ENCODE data around the gene MIXL1.
"Not testable (repeated sequence)": the region's sequence is repeated elsewhere in the genome, so short reads cannot be mapped to it uniquely, and the experiment has no call there.

MIXL1 gene

DNA sequence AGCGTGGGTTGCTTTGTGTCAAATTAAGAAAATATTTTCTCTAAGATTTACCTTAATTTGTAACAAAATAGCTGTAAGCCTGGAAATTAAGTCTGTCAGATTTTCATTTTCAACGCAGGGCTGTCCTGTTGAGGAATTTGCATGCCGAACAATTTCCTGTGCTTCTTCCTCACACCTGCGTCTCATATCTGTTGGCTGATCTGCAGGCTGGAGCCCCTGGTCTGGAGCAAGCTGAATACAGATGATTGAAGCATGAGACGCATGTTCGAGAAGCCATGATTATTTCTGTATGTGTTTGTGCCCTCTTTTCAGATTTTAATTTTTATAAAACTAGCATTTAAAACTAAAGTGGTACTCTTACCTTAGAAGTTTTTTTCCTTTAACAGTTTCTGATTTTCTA, 9.8 kb downstream of the MIXL1 start:
- TF ChIP-seq, protein P1, sequence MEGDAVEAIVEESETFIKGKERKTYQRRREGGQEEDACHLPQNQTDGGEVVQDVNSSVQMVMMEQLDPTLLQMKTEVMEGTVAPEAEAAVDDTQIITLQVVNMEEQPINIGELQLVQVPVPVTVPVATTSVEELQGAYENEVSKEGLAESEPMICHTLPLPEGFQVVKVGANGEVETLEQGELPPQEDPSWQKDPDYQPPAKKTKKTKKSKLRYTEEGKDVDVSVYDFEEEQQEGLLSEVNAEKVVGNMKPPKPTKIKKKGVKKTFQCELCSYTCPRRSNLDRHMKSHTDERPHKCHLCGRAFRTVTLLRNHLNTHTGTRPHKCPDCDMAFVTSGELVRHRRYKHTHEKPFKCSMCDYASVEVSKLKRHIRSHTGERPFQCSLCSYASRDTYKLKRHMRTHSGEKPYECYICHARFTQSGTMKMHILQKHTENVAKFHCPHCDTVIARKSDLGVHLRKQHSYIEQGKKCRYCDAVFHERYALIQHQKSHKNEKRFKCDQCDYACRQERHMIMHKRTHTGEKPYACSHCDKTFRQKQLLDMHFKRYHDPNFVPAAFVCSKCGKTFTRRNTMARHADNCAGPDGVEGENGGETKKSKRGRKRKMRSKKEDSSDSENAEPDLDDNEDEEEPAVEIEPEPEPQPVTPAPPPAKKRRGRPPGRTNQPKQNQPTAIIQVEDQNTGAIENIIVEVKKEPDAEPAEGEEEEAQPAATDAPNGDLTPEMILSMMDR (IDR thresholded peaks at IDR 0.05; ENCODE audit: low read depth, low read length), result no peak
- DNase-seq (ENCODE audit: extremely low read depth, low read depth), result no peak

DNA sequence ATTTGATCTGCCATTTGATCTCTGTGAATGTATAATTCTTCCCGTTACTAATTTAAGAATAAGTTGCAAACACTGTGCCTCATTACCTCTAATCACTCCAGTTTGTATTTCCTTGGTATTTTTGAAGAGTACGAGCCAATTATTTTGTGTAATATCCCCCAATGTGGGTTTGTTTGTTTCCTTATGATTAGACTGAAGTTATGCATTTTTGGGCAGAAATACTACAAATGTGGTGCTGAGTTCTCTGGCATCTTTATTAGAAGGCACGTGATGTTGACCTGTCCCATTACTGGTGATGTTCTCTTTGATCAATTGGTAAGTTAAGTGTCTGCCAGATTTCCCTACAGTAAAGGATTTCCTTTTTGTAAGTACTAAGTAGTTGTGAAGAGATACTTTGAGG, 10.3 kb downstream of the MIXL1 start:
- DNase-seq (ENCODE audit: extremely low read depth, low read depth), result no peak
- TF ChIP-seq, protein P1 (IDR thresholded peaks at IDR 0.05; ENCODE audit: low read depth, low read length), result no peak

DNA sequence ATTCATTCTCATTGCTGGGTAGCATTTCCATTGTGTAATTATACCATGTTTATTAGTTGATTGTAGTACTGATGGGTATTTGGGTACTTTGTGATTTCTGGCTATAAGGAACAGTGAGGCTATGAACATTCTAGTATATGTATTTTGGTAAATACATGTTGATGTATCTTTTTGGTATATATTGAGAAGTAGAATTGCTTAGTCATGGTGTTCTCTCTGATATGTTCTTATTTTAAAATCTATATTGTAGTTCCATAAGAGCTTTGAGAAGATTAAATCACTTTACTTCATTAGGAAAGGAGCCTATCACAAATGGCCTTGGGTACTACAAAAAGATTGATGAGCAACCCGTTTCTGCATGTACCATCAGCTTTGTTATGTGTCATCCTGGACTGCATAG, 13.4 kb downstream of the MIXL1 start:
- TF ChIP-seq, protein P1 (IDR thresholded peaks at IDR 0.05; ENCODE audit: low read depth, low read length), result no peak
- DNase-seq (ENCODE audit: extremely low read depth, low read depth), result no peak

DNA sequence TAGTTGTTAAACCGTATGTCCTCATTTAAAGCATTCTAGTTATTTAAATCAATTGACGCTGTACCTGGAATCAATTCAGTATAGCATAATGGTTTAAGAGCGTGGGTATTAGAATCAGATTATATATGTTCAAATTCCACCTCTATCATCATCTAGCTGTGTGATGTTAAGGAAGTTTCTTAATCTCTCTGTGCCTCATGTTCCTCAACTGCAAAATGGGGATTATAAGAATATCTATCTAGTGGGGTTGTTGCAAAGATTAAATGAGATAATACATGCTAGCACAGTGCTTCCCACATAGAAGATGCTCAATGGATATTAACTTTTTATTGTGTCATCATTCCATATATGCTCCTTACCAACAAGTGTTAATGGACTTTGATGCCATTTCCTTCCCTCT, 16.0 kb downstream of the MIXL1 start:
- DNase-seq (ENCODE audit: extremely low read depth, low read depth), result no peak
- TF ChIP-seq, protein P1 (IDR thresholded peaks at IDR 0.05; ENCODE audit: low read depth, low read length), result no peak

DNA sequence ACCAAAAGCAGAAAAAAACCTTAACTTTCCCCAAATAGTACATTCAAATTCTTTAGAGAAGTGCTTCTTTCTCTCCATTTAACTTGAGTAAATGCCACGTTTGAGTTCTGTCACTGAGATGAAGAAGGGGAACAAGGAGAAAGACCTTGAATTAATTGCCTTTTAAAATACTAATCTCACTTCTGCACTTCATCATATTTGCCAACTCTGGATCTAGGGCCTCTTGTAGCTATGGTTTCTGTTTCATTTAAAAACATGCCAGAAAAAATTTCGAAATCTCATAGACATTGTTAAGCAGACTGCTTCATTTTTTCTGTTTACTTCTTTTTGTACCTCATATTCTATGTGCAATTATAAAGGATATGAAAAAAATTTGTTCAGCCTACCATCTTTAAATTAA, 24.6 kb downstream of the MIXL1 start:
- no peak for DNase-seq (ENCODE audit: extremely low read depth, low read depth)
- TF ChIP-seq, protein P1 (IDR thresholded peaks at IDR 0.05; ENCODE audit: low read depth, low read length), result no peak

DNA sequence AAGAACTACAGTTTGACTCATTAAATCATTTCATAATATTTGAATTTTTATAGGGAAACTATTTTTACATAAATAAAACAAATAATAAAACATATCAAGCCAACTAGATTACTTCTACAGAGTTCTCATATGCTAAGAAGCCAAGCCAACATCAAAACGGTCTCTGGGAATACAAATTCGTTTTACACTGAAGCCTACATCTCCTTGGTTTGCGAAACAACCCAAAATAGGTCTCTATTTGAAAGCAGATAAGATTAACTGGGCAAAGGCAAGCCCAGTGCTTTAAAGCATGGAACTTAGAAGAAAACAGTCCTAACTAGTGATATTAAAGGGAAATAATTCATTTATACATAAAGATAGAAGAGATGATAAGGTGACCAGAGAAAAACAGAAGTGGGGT, 25.3 kb downstream of the MIXL1 start:
- TF ChIP-seq, protein P1 (IDR thresholded peaks at IDR 0.05; ENCODE audit: low read depth, low read length), result no peak
- no peak for DNase-seq (ENCODE audit: extremely low read depth, low read depth)

DNA sequence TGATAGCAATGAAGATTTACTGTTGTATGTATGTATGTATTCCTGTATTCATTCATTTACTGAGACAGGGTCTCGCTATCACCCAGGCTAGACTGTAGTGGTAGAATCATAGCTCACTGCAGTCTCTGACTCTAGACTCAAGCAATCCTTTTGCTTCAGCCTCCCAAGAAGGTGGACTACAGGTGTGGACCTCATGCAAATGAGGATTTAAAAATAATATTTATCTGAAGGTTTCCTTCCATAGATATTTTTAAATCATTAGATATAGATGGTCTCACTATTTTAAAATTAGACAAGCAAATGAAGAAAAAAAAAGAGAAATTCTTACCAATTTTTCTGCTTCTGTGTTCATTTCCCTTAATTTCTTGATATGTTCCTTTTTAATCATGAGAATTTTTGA, 27.0 kb downstream of the MIXL1 start:
- TF ChIP-seq, protein P1 (IDR thresholded peaks at IDR 0.05; ENCODE audit: low read depth, low read length), result no peak
- no peak for DNase-seq (ENCODE audit: extremely low read depth, low read depth)

DNA sequence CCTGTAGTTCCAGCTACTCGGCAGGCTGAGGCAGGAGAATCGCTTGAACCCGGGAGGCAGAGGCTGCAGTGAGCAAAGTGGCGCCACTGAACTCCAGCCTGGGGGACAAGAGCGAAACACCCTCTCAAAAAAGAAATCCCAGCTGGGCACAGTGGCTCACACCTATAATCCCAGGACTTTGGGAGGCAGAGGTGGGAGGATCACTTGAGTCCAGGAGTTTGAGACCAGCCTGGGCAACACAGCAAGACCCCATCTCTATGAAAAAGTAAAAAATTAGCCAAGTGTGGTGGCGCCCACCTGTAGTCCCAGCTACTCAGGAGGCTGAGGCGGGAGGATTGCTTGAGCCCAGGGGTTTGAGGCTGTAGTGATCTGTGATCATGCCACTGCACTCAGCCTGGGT, 29.4 kb downstream of the MIXL1 start:
- DNase-seq (ENCODE audit: extremely low read depth, low read depth), result not testable (repeated sequence)

Data from AG09319 (cell line).